B cell (primary cell): Measurements from ENCODE around the gene MNX1. TPM values are rescaled to one million over a fixed set of nuclear protein-coding genes. Genes with fewer than 3 reads are reported as not detected.

ENCODE experiments used
- ATAC-seq: fragments of 200-7000 bp; cut with Tn5 transposase; one replicate; pipeline ENCODE4 v1.10.0; 2021; ENCODE audit warnings: low read depth, mild to moderate bottlenecking, moderate number of reproducible peaks, moderate library complexity
- CTCF ChIA-PET: fragments of 350-600 bp; sonication (Branson Sonifier 250); formaldehyde crosslinking; loops from one replicate; lab custom pipeline; 2021; ENCODE audit warnings: antibody characterized with exemption, inconsistent platforms; lab: Charles Lee
- POLR2A ChIA-PET: fragments of 350-600 bp; sonication (Branson Sonifier 250); formaldehyde crosslinking; loops from one replicate; lab custom pipeline; 2021; ENCODE audit warnings: antibody characterized with exemption; lab: Charles Lee
- DNase-seq: peaks from one replicate; pipeline ENCODE4 v3.0.0; 2013
- H2AFZ ChIP-seq: 2 replicates; pipeline ENCODE4 v1.6.1; 2012; ENCODE audit warnings: mild to moderate bottlenecking, low read depth, low read length; ENCODE audit not compliant: insufficient read depth, poor library complexity, severe bottlenecking
- H3K27ac ChIP-seq, 2 donors: 1 replicate in 1 of 2; 2 replicates in 1 of 2; pipeline ENCODE4 v1.5.1; 2012 to 2013; ENCODE audit warnings: low read length in 2 of 2, mild to moderate bottlenecking in 2 of 2, moderate library complexity in 1 of 2
- H3K27me3 ChIP-seq, 4 experiments: fragments of 200-600 bp in 1 of 4; sonication (generic) in 1 of 4; replicated peaks in 1 of 4; 1 replicate in 2 of 4; 2 replicates in 2 of 4; pipeline versions ENCODE4 v1.6.1 to v1.7.0; 2013 to 2016; ENCODE audit warnings: low read length in 3 of 4, mild to moderate bottlenecking in 2 of 4, mixed read lengths in 1 of 4, moderate library complexity in 1 of 4; ENCODE audit not compliant: insufficient read depth in 4 of 4, control insufficient read depth in 3 of 4; ENCODE audit errors: control extremely low read depth in 1 of 4
- H3K36me3 ChIP-seq, 2 experiments: replicated peaks in 1 of 2; 1 replicate in 1 of 2; 2 replicates in 1 of 2; pipeline versions ENCODE4 v1.6.1 to v1.7.1; 2013; ENCODE audit warnings: low read length in 1 of 2; ENCODE audit not compliant: insufficient read depth in 2 of 2, control insufficient read depth in 1 of 2; ENCODE audit errors: control extremely low read depth in 1 of 2, extremely low read depth in 1 of 2
- H3K4me1 ChIP-seq, 2 donors: fragments of 200-600 bp in 1 of 2; sonication (generic) in 1 of 2; 1 replicate in 1 of 2; 2 replicates in 1 of 2; pipeline versions ENCODE4 v1.5.1 to v1.6.1; 2013 to 2017; ENCODE audit warnings: low read length in 2 of 2; ENCODE audit not compliant: control insufficient read depth in 2 of 2, insufficient read depth in 2 of 2
- H3K4me2 ChIP-seq: replicated peaks from 2 replicates; pipeline ENCODE3; 2012; ENCODE audit warnings: mild to moderate bottlenecking, low read depth, low read length; ENCODE audit not compliant: poor library complexity, severe bottlenecking
- H3K4me3 ChIP-seq, 5 experiments: fragments of 200-600 bp in 1 of 5; sonication (generic) in 1 of 5; 1 replicate in 3 of 5; 2 replicates in 2 of 5; pipeline versions ENCODE4 v1.5.1 to v1.7.0; 2011 to 2016; ENCODE audit warnings: low read length in 4 of 5, mild to moderate bottlenecking in 4 of 5, low read depth in 2 of 5, control low read depth in 1 of 5, moderate library complexity in 1 of 5; ENCODE audit not compliant: insufficient read depth in 1 of 5; ENCODE audit errors: control extremely low read depth in 1 of 5, extremely low read depth in 1 of 5
- H3K79me2 ChIP-seq: fragments of 200-600 bp; sonication (generic); one replicate; pipeline ENCODE4 v1.6.0; 2016; ENCODE audit warnings: low read length; ENCODE audit not compliant: control insufficient read depth, insufficient read depth
- H3K9ac ChIP-seq: fragments of 200-600 bp; sonication (generic); 2 replicates; pipeline ENCODE4 v1.6.1; 2017; ENCODE audit warnings: mild to moderate bottlenecking, low read length, moderate library complexity
- H3K9me3 ChIP-seq, 3 donors: one replicate each; pipeline versions ENCODE4 v1.6.1 to v1.7.1; 2013; ENCODE audit warnings: low read length in 2 of 3; ENCODE audit not compliant: control insufficient read depth in 2 of 3, insufficient read depth in 1 of 3; ENCODE audit errors: control extremely low read depth in 1 of 3
- H4K20me1 ChIP-seq: 2 replicates; pipeline ENCODE4 v1.6.0; 2012; ENCODE audit warnings: mild to moderate bottlenecking, low read length; ENCODE audit not compliant: insufficient read depth, control insufficient read depth, poor library complexity, severe bottlenecking
- H3K27ac Mint-ChIP-seq: one replicate; pipeline ENCODE4 v1.8.0; 2021; ENCODE audit warnings: mixed read lengths
- H3K27me3 Mint-ChIP-seq: one replicate; pipeline ENCODE4 v1.8.0; 2021; ENCODE audit warnings: mixed read lengths
- H3K4me1 Mint-ChIP-seq: one replicate; pipeline ENCODE4 v1.8.0; 2021; ENCODE audit warnings: mixed read lengths
- H3K4me3 Mint-ChIP-seq: one replicate; pipeline ENCODE4 v1.8.0; 2021; ENCODE audit warnings: mixed read lengths
- H3K9me3 Mint-ChIP-seq: one replicate; pipeline ENCODE4 v1.8.0; 2022; ENCODE audit warnings: mixed read lengths; ENCODE audit not compliant: insufficient read depth
- EZH2 ChIP-seq: IDR thresholded peaks from 2 replicates; pipeline ENCODE4 v1.6.1; 2012; ENCODE audit warnings: borderline replicate concordance, low read depth, mild to moderate bottlenecking, moderate library complexity, low read length; ENCODE audit not compliant: insufficient read depth, poor library complexity, severe bottlenecking
- WGBS: methylation state at CpG from one replicate; pipeline ENCODE4 v1.1.5; 2013; ENCODE audit warnings: missing lambda C conversion rate; ENCODE audit not compliant: insufficient coverage; 5-methylcytosine and 5-hydroxymethylcytosine counted together
- intact Hi-C: fragments of 100-400 bp; cut with micrococcal nuclease; formaldehyde crosslinking; loops from one replicate; pipeline ENCODE4 v1.10.0; 2022
- polyA plus RNA-seq: library from polyadenylated mRNA; depleted of rRNA; stranded (reverse); fragments of >200 nt; gene quantifications from 2 replicates; pipeline ENCODE4 v1.2.3, GENCODE V29; 2012
- total RNA-seq, 2 donors: library from RNA; stranded (reverse); fragments of 120-200 nt in 1 of 2; gene quantifications; 1 replicate in 1 of 2; 2 replicates in 1 of 2; pipeline versions ENCODE4 v1.2.3 to v1.2.4, GENCODE V29; 2013 to 2022
- TF ChIP-seq, protein P1 (sequence below): fragments of 200-600 bp; IDR thresholded peaks from one replicate; pipeline ENCODE4 v1.8.0; 2022; ENCODE audit warnings: antibody characterized with exemption, mild to moderate bottlenecking

Gene MNX1
- total and polyA plus RNA-seq, 2 donors (not counting 1 experiment from before 2014, with no cell fraction given): not detected

- H3K27me3 Mint-ChIP-seq: no peaks in the 10 kb centered on the region
- H3K4me1 Mint-ChIP-seq: no peaks in the 10 kb centered on the region
- ChIA-PET POLR2A (no interaction called here), CTCF (no interaction called here)
- ATAC-seq (no peak), DNase-seq (no peak)
- TF ChIP-seq, protein P1, sequence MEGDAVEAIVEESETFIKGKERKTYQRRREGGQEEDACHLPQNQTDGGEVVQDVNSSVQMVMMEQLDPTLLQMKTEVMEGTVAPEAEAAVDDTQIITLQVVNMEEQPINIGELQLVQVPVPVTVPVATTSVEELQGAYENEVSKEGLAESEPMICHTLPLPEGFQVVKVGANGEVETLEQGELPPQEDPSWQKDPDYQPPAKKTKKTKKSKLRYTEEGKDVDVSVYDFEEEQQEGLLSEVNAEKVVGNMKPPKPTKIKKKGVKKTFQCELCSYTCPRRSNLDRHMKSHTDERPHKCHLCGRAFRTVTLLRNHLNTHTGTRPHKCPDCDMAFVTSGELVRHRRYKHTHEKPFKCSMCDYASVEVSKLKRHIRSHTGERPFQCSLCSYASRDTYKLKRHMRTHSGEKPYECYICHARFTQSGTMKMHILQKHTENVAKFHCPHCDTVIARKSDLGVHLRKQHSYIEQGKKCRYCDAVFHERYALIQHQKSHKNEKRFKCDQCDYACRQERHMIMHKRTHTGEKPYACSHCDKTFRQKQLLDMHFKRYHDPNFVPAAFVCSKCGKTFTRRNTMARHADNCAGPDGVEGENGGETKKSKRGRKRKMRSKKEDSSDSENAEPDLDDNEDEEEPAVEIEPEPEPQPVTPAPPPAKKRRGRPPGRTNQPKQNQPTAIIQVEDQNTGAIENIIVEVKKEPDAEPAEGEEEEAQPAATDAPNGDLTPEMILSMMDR: no peak
- no peak for TF ChIP-seq EZH2
- Histone ChIP-seq H3K9me3 (no peaks in the 10 kb centered on the region), H2AFZ (no peak overlapping the region), H3K4me1 (no peaks in the 10 kb centered on the region), H3K9ac (no peak overlapping the region), H3K36me3 (peaks cover 0 to 75% of the 10 kb centered on the region in 2 experiments), H4K20me1 (peaks cover 3% of the 10 kb centered on the region), H3K27ac (no peak overlapping the region), H3K79me2 (no peaks in the 10 kb centered on the region), H3K4me3 (no peak overlapping the region), H3K4me2 (no peak overlapping the region), H3K27me3 (no peaks in the 10 kb centered on the region)
- H3K27ac Mint-ChIP-seq: no peak overlapping the region
- H3K4me3 Mint-ChIP-seq: no peak overlapping the region
- 100% methylated on average over 5 of the region's 8 CpGs for WGBS
- H3K9me3 Mint-ChIP-seq: no peaks in the 10 kb centered on the region
- intact Hi-C loops: no loop called here
These were observed 44.1 kb downstream of the MNX1 start for GRCh38 chr7:156966387-156966786.

DNA sequence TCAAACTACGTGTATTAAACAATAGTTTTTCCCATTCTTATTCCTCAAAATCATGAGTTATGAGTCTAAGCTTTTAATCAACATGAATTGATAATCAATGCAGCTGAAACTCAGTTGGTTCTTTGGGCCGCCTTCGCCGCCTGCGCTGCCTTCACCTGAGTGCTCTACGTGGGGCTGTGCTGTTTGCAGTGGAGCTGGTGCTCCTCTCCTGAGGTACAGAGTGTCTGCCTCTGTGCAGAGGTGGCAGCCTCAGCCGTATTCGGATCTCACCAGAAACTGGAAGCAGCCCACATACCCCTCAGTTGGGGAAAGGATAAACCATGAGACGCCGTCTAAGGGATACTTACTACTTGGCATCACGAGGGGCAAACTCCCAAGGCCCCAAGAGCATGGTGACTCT lies 45.5 kb downstream of the MNX1 start:
- DNase-seq (no peak), ATAC-seq (no peak)
- Histone ChIP-seq H3K9ac (no peak overlapping the region), H3K4me1 (no peaks in the 10 kb centered on the region), H3K79me2 (peaks cover 7% of the 10 kb centered on the region), H3K27me3 (no peaks in the 10 kb centered on the region), H3K9me3 (no peaks in the 10 kb centered on the region), H2AFZ (no peak overlapping the region), H4K20me1 (peaks cover 17% of the 10 kb centered on the region), H3K36me3 (peaks cover under 1 to 83% of the 10 kb centered on the region in 2 experiments), H3K4me2 (no peak overlapping the region), H3K4me3 (no peak overlapping the region), H3K27ac (no peak overlapping the region)
- POLR2A ChIA-PET: no interaction called here
- Mint-ChIP-seq H3K4me3 (no peak overlapping the region), H3K4me1 (no peaks in the 10 kb centered on the region), H3K27ac (no peak overlapping the region), H3K27me3 (no peaks in the 10 kb centered on the region), H3K9me3 (no peaks in the 10 kb centered on the region)
- WGBS: 97% methylated on average over 11 of the region's 11 CpGs
- TF ChIP-seq, protein P1: no peak
- no peak for TF ChIP-seq EZH2
- CTCF ChIA-PET: no interaction called here
- intact Hi-C loops: no loop called here
